Fibroblast of villous mesenchyme (primary cell): ENCODE measurements around the gene MRPS14. TPM values are rescaled to one million over a fixed set of nuclear protein-coding genes. Genes with fewer than 3 reads are reported as not detected.
A peak's percentile ranks its signal among the peaks of the same experiment; 100 is the strongest.

Experiments
- DNase-seq: peaks from one replicate; pipeline ENCODE4 v3.0.0-alpha.2; 2010; ENCODE audit warnings: low read depth
- H3K4me3 ChIP-seq: 2 replicates; pipeline ENCODE4 v1.5.1; 2011; ENCODE audit warnings: low read depth, mild to moderate bottlenecking, low read length
- total RNA-seq: library from RNA; depleted of rRNA; stranded (reverse); fragments of >200 nt; gene quantifications from 2 replicates; pipeline ENCODE4 v1.2.3, GENCODE V29; 2012
- TF ChIP-seq, protein P1 (sequence below): IDR thresholded peaks from 2 replicates; pipeline ENCODE4 v1.5.1; 2012; ENCODE audit warnings: low read depth, mild to moderate bottlenecking, low read length; ENCODE audit not compliant: insufficient read depth

MRPS14 gene
- total RNA-seq, 1 donor, result 25.9 TPM

- TF ChIP-seq, protein P1, sequence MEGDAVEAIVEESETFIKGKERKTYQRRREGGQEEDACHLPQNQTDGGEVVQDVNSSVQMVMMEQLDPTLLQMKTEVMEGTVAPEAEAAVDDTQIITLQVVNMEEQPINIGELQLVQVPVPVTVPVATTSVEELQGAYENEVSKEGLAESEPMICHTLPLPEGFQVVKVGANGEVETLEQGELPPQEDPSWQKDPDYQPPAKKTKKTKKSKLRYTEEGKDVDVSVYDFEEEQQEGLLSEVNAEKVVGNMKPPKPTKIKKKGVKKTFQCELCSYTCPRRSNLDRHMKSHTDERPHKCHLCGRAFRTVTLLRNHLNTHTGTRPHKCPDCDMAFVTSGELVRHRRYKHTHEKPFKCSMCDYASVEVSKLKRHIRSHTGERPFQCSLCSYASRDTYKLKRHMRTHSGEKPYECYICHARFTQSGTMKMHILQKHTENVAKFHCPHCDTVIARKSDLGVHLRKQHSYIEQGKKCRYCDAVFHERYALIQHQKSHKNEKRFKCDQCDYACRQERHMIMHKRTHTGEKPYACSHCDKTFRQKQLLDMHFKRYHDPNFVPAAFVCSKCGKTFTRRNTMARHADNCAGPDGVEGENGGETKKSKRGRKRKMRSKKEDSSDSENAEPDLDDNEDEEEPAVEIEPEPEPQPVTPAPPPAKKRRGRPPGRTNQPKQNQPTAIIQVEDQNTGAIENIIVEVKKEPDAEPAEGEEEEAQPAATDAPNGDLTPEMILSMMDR, result no peak
- H3K4me3 ChIP-seq, result no peak overlapping the region
- no peak for DNase-seq
These were observed 47.5 kb downstream of the MRPS14 start for GRCh38 chr1:174975764-174976163.

GRCh38 chr1:174974711-174975119 is 48.5 kb downstream of the MRPS14 start:
- H3K4me3 ChIP-seq, result no peak overlapping the region
- TF ChIP-seq, protein P1, result no peak
- no peak for DNase-seq

DNA sequence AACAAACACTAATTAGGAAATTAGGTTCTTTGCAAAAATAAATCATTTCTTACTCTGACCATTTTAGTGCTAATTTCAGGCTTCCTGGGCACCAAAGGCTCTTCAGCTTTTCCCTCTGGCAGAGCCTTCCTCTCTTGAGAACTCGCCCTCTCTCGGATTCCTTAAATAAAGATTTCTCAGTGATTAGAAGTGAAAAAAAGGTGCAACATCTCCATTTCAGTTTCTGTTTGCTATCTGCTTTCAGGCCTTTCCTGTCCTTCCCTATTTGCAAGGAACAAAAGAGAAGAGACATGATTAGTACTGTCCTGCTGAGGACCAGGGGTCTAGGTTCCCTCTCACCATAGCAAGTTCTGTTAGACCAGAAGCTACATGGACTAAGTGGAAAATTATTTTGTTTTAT is 51.3 kb downstream of the MRPS14 start:
- no peak for DNase-seq

DNA sequence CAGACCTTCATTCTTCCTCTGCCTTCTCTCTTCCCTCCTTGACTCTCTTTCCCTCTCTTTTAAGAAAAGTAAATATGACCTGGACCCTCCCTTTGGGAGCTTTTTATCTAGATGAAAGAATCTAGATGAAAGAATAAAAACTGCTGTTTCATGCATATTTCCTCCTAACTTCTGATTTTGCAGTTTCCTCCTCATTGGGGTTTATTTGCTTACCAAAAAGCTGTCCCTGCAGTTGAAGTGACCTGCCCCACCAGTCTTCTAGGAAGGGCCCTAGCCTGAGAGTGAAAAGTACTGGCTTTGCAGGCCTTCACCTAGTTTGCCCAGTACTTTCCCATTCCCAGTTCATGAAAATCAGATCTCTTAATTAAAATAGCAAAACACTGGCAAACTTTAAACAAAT is 51.8 kb downstream of the MRPS14 start:
- TF ChIP-seq, protein P1, result no peak
- DNase-seq, result no peak
- H3K4me3 ChIP-seq, result no peak overlapping the region

More for the DNA sequence above, 51.3 kb downstream of the MRPS14 start:
- no peak overlapping the region for H3K4me3 ChIP-seq
- TF ChIP-seq, protein P1, result no peak

DNA sequence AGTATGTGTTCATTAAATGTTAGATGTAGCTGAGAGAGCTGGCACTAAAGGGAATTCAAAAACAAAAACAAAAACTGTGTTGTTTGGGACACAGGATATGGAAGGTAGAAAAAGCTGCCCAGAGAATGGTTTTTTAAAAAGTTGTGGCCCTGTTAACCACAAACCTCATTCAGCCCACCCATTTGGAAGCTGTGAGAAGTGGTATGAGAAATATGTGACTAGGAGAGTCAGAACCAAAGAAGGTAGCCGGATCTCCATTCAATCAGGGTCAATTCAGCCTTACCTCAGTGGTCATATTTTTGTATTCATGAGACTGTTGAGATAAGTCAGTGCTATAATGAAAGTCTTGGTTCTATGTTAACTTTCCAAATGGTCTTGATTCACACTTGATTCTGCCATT is 53.2 kb downstream of the MRPS14 start:
- H3K4me3 ChIP-seq, result no peak overlapping the region
- no peak for DNase-seq
- TF ChIP-seq, protein P1, result no peak

GRCh38 chr1:174968750-174969244 is 54.4 kb downstream of the MRPS14 start:
- TF ChIP-seq, protein P1, result no peak
- H3K4me3 ChIP-seq, result no peak overlapping the region
- DNase-seq, result peak; percentile 68

DNA sequence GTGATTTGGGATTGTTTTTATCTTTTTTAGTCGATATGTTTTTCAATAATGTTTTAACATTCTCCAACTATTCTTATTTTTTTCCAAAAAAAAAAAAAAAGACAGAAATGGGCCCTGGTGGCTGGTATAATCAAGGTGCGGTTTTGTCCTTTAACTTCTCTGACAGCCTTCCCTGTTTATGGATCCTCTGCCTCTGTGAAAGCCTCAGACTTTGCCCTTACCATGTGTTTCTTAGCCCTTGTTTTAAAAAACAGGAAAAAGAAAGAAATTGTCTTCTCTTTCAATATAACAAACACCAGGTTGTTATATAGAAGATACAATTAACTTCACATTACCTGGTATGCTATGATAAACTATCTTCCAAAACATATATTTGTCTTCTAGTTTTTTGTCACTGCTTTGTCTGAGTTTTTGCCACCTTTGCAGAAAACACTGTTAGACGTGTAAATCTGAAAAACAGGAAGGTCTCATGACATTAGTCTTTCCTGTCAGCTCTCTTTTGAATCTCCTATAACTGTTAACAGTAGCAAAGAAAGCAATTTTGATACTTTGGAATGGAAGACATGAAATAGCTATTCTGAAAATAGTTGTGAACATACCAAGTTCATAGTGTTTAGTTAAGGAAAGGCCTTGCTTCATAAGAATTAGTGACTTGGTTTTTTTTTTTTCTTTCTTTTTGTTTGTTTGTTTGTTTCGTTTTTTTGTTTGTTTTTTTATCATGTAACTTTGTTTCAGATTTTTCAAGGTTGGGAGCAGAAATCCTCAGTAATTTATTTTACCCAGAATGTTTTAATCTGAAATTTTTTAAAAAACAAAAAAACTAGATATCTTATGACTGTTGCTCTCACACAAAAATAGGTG is 55.1 kb downstream of the MRPS14 start:
- TF ChIP-seq, protein P1, result no peak
- DNase-seq, result no peak
- H3K4me3 ChIP-seq, result no peak overlapping the region
